DND-41 (cell line): Measurements from ENCODE around the gene CERS6.

Experiments used
- ATAC-seq: fragments of 200-7000 bp; cut with Tn5 transposase; 3 replicates; pipeline ENCODE4 v1.9.1; 2021; ENCODE audit warnings: low read depth; ENCODE audit not compliant: insufficient read depth
- DNase-seq: peaks from one replicate; pipeline ENCODE4 v3.0.0-alpha.2; 2020
- H2AFZ ChIP-seq: 2 replicates; pipeline ENCODE4 v1.6.0; 2012; ENCODE audit warnings: low read depth, low read length
- H3K27ac ChIP-seq: 2 replicates; pipeline ENCODE4 v1.5.1; 2012; ENCODE audit warnings: low read length, inconsistent platforms
- H3K27me3 ChIP-seq: fragments of 200-600 bp; sonication (generic); 2 replicates; pipeline ENCODE4 v1.6.0; 2012; ENCODE audit warnings: low read length, mild to moderate bottlenecking, inconsistent platforms; ENCODE audit not compliant: insufficient read depth, poor library complexity
- H3K36me3 ChIP-seq: 2 replicates; pipeline ENCODE4 v1.5.1; 2012; ENCODE audit warnings: low read length, inconsistent platforms; ENCODE audit not compliant: insufficient read depth
- H3K4me1 ChIP-seq: 2 replicates; pipeline ENCODE4 v1.5.1; 2012; ENCODE audit warnings: mild to moderate bottlenecking, low read length; ENCODE audit not compliant: insufficient read depth
- H3K4me2 ChIP-seq: 2 replicates; pipeline ENCODE4 v1.6.0; 2012; ENCODE audit warnings: mild to moderate bottlenecking, moderate library complexity, low read length, inconsistent platforms; ENCODE audit not compliant: insufficient read depth
- H3K4me3 ChIP-seq, 2 experiments: fragments of 200-600 bp in 1 of 2; shearing (Covaris generic) in 1 of 2; 2 replicates each; pipeline ENCODE4 v1.5.1; 2012 to 2016; ENCODE audit warnings: inconsistent platforms in 2 of 2, low read length in 2 of 2, mild to moderate bottlenecking in 2 of 2, low read depth in 1 of 2, moderate library complexity in 1 of 2
- H3K79me2 ChIP-seq: 2 replicates; pipeline ENCODE4 v1.6.0; 2012; ENCODE audit warnings: low read length, inconsistent platforms; ENCODE audit not compliant: insufficient read depth
- H3K9ac ChIP-seq: 2 replicates; pipeline ENCODE4 v1.6.0; 2012; ENCODE audit warnings: low read depth, mild to moderate bottlenecking, inconsistent platforms, low read length, moderate library complexity
- H3K9me3 ChIP-seq: 2 replicates; pipeline ENCODE4 v1.5.1; 2012; ENCODE audit warnings: low read length, moderate library complexity, mild to moderate bottlenecking, inconsistent platforms; ENCODE audit not compliant: insufficient read depth, severe bottlenecking
- H4K20me1 ChIP-seq: 2 replicates; pipeline ENCODE4 v1.6.0; 2012; ENCODE audit warnings: low read length; ENCODE audit not compliant: insufficient read depth
- CTCF ChIP-seq: IDR thresholded peaks from 2 replicates; pipeline ENCODE4 v1.5.1; 2012; ENCODE audit warnings: borderline replicate concordance, low read length, moderate library complexity, mild to moderate bottlenecking; ENCODE audit not compliant: poor library complexity, severe bottlenecking; ENCODE audit errors: extremely low read depth
- EZH2 ChIP-seq: IDR thresholded peaks from 3 replicates; pipeline ENCODE4 v1.6.1; 2012; ENCODE audit warnings: borderline replicate concordance, low read depth, mild to moderate bottlenecking, moderate library complexity, low read length, inconsistent platforms; ENCODE audit not compliant: severe bottlenecking

The CERS6 gene

GRCh38 chr2:168719446-168719845 lies 263.4 kb downstream of the CERS6 start:
- Histone ChIP-seq H3K9ac (no peak overlapping the region), H3K79me2 (no peaks in the 10 kb centered on the region), H4K20me1 (no peaks in the 10 kb centered on the region), H3K4me3 (no peak overlapping the region), H3K4me1 (no peaks in the 10 kb centered on the region), H3K27me3 (no peaks in the 10 kb centered on the region), H3K36me3 (peaks cover 11% of the 10 kb centered on the region; the same call in 1 of the 2 replicates), H3K9me3 (no peaks in the 10 kb centered on the region), H3K4me2 (no peak overlapping the region), H3K27ac (no peak overlapping the region), H2AFZ (no peak overlapping the region)
- ATAC-seq (no peak), DNase-seq (no peak)
- TF ChIP-seq CTCF (no peak), EZH2 (no peak)

GRCh38 chr2:168722592-168722991 lies 266.5 kb downstream of the CERS6 start:
- Histone ChIP-seq H3K27ac (no peak overlapping the region), H4K20me1 (no peaks in the 10 kb centered on the region), H3K9ac (no peak overlapping the region), H3K4me3 (no peak overlapping the region), H3K27me3 (no peaks in the 10 kb centered on the region), H3K4me1 (no peaks in the 10 kb centered on the region), H3K79me2 (no peaks in the 10 kb centered on the region), H2AFZ (no peak overlapping the region), H3K4me2 (no peak overlapping the region), H3K9me3 (no peaks in the 10 kb centered on the region), H3K36me3 (peaks cover 11% of the 10 kb centered on the region; the same call in 1 of the 2 replicates)
- no peak for TF ChIP-seq CTCF
- DNase-seq: no peak
- ATAC-seq: no peak

GRCh38 chr2:168723275-168723899 lies 267.3 kb downstream of the CERS6 start:
- no peak for ATAC-seq
- Histone ChIP-seq H3K4me3 (no peak overlapping the region), H3K9ac (no peak overlapping the region), H3K27ac (no peak overlapping the region), H3K4me1 (no peaks in the 10 kb centered on the region), H3K36me3 (peaks cover 10% of the 10 kb centered on the region; the same call in 1 of the 2 replicates), H3K9me3 (no peaks in the 10 kb centered on the region), H3K4me2 (no peak overlapping the region), H3K27me3 (no peaks in the 10 kb centered on the region), H3K79me2 (no peaks in the 10 kb centered on the region), H4K20me1 (no peaks in the 10 kb centered on the region), H2AFZ (no peak overlapping the region)
- no peak for TF ChIP-seq EZH2
- no peak for TF ChIP-seq CTCF
- no peak for DNase-seq
